K562 (cell line): ENCODE results near the gene UMAD1. TPM values are rescaled to one million over a fixed set of nuclear protein-coding genes. Genes with fewer than 3 reads are reported as not detected.

Experiments used
- ATAC-seq: fragments of 200-7000 bp; cut with Tn5 transposase; 3 replicates; pipeline ENCODE4 v1.9.1; 2020; ENCODE audit warnings: moderate library complexity
- BruUV-seq: library from RNA; stranded (reverse); fragments of 400-500 nt; replicated peaks from 2 replicates; lab custom pipeline; 2021; lab: Mats Ljungman, UMichigan
- CTCF ChIA-PET: fragments of 300-600 bp; formaldehyde crosslinking; extraction: SDS; loops from one replicate; lab custom pipeline; 2021; ENCODE audit warnings: low intra/inter-chr PET ratio; lab: Yijun Ruan, JAX
- POLR2A ChIA-PET: fragments of 300-600, 350-650 bp; sonication (Branson Sonifier 250); formaldehyde crosslinking; extraction: SDS; loops from one replicate; lab custom pipeline; 2021; ENCODE audit warnings: antibody characterized with exemption, inconsistent platforms; lab: Yijun Ruan, JAX
- DNase-seq, 4 experiments: peaks; one replicate each; pipeline versions ENCODE4 v3.0.0 to v3.0.0-alpha.2; 2011 to 2018; ENCODE audit warnings: low spot score in 3 of 4, mixed read lengths in 3 of 4; ENCODE audit errors: extremely low read depth in 1 of 4
- FAIRE-seq: peaks from 2 replicates; lab custom pipeline; 2011; peaks lifted over from hg19 to GRCh38; lab: Jason Lieb, UNC
- H2AFZ ChIP-seq: 2 replicates; pipeline ENCODE4 v1.6.0; 2011; ENCODE audit warnings: low read depth, low read length, control low read depth, inconsistent platforms
- H3K27ac ChIP-seq: fragments of 200-600 bp; 3 replicates; pipeline ENCODE4 v1.8.0; 2011; ENCODE audit warnings: low read depth, mild to moderate bottlenecking, control low read depth, inconsistent platforms, low read length, moderate library complexity, mixed read lengths; ENCODE audit errors: extremely low read depth
- H3K27me3 ChIP-seq, 2 experiments: fragments of 300-600 bp in 1 of 2; 2 replicates in 1 of 2; 3 replicates in 1 of 2; pipeline versions ENCODE4 v1.6.0 to v1.8.0; 2011; ENCODE audit warnings: inconsistent platforms in 2 of 2, low read length in 2 of 2, mild to moderate bottlenecking in 1 of 2, mixed read lengths in 1 of 2, moderate library complexity in 1 of 2; ENCODE audit not compliant: control insufficient read depth in 2 of 2, insufficient read depth in 2 of 2
- H3K36me3 ChIP-seq: fragments of 300-600 bp; 3 replicates; pipeline ENCODE4 v1.8.0; 2011; ENCODE audit warnings: mild to moderate bottlenecking, low read length, inconsistent platforms; ENCODE audit not compliant: control insufficient read depth, insufficient read depth
- H3K4me1 ChIP-seq, 2 experiments: fragments of 200-600 bp in 1 of 2; replicated peaks in 1 of 2; 2 replicates in 1 of 2; 3 replicates in 1 of 2; pipeline versions ENCODE4 v1.5.1 to v1.8.0; 2011; ENCODE audit warnings: inconsistent platforms in 2 of 2, low read length in 2 of 2, mild to moderate bottlenecking in 1 of 2, mixed read lengths in 1 of 2, moderate library complexity in 1 of 2; ENCODE audit not compliant: control insufficient read depth in 2 of 2, insufficient read depth in 2 of 2
- H3K4me2 ChIP-seq: 2 replicates; pipeline ENCODE4 v1.6.1; 2011; ENCODE audit warnings: low read length, control low read depth, inconsistent platforms, mixed read lengths; ENCODE audit not compliant: insufficient read depth
- H3K4me3 ChIP-seq: fragments of 200-600 bp; sonication (generic), shearing (Covaris generic); 2 replicates; pipeline ENCODE4 v1.5.1; 2016; ENCODE audit warnings: control low read depth, inconsistent platforms
- H3K79me2 ChIP-seq: fragments of 200-600 bp; 3 replicates; pipeline ENCODE4 v1.8.0; 2011; ENCODE audit warnings: low read length, inconsistent platforms; ENCODE audit not compliant: control insufficient read depth, insufficient read depth
- H3K9ac ChIP-seq, 2 experiments: 2 replicates each; pipeline versions ENCODE4 v1.6.0 to v1.6.1; 2011; ENCODE audit warnings: low read depth in 2 of 2, low read length in 2 of 2, control low read depth in 1 of 2, inconsistent platforms in 1 of 2, mild to moderate bottlenecking in 1 of 2, mixed read lengths in 1 of 2; ENCODE audit not compliant: insufficient read depth in 1 of 2
- H3K9me1 ChIP-seq: one replicate; pipeline ENCODE4 v1.6.0; 2011; ENCODE audit warnings: inconsistent platforms, mild to moderate bottlenecking, low read length, moderate library complexity; ENCODE audit not compliant: control insufficient read depth, insufficient read depth
- H3K9me3 ChIP-seq: replicated peaks from 2 replicates; pipeline ENCODE4 v1.5.1; 2011; ENCODE audit warnings: low read depth, low read length, inconsistent platforms; ENCODE audit not compliant: control insufficient read depth, insufficient read depth
- H4K20me1 ChIP-seq: replicated peaks from 2 replicates; pipeline ENCODE4 v1.6.1; 2011; ENCODE audit warnings: low read length, inconsistent platforms, mixed read lengths; ENCODE audit not compliant: control insufficient read depth, insufficient read depth
- ATF2 ChIP-seq: sonication (generic); formaldehyde crosslinking; IDR thresholded peaks from 2 replicates; pipeline ENCODE4 v1.8.1; 2022; ENCODE audit warnings: missing genetic modification reagents
- CBFA2T2 ChIP-seq: fragments of 450-650 bp; conservative IDR thresholded peaks from 2 replicates; pipeline ENCODE4 v1.6.1; 2017; ENCODE audit warnings: mild to moderate bottlenecking
- CEBPZ ChIP-seq: fragments of 150-350 bp; IDR thresholded peaks from 2 replicates; pipeline ENCODE4 v1.6.1; 2014; ENCODE audit warnings: low read depth, mild to moderate bottlenecking, low read length, borderline replicate concordance
- EHMT2 ChIP-seq: fragments of 450-650 bp; IDR thresholded peaks from 2 replicates; pipeline ENCODE4 v1.6.1; 2018; ENCODE audit warnings: antibody characterized with exemption
- ELF2 ChIP-seq: fragments of 250-450 bp; sonication (Bioruptor Pico); IDR thresholded peaks from 2 replicates; pipeline ENCODE4 v1.5.0; 2021; ENCODE audit warnings: mild to moderate bottlenecking
- GABPA ChIP-seq: fragments of 200-800 bp; sonication (Bioruptor generic); conservative IDR thresholded peaks from 2 replicates; pipeline ENCODE4 v1.6.1; 2016; ENCODE audit warnings: low read depth, missing genetic modification characterization, missing compliant biosample characterization
- GTF3C2 ChIP-seq: IDR thresholded peaks from 3 replicates; pipeline ENCODE4 v1.6.1; 2011; ENCODE audit warnings: borderline replicate concordance, mild to moderate bottlenecking, moderate library complexity; ENCODE audit not compliant: insufficient read length; ENCODE audit errors: extremely low read depth
- MLX ChIP-seq, 2 experiments: fragments of 450-650 bp in 1 of 2; sonication (generic) in 1 of 2; formaldehyde crosslinking; conservative IDR thresholded peaks; 2 replicates each; pipeline versions ENCODE4 v1.4.0 to v1.8.1; 2020 to 2022; ENCODE audit warnings: mild to moderate bottlenecking in 1 of 2, missing genetic modification reagents in 1 of 2
- NCOA6 ChIP-seq: fragments of 450-650 bp; IDR thresholded peaks from 2 replicates; pipeline ENCODE4 v1.6.1; 2017; ENCODE audit warnings: mild to moderate bottlenecking
- NR2F6 ChIP-seq: fragments of 450-650 bp; formaldehyde crosslinking; IDR thresholded peaks from 2 replicates; pipeline ENCODE4 v1.4.0; 2020; ENCODE audit warnings: mild to moderate bottlenecking
- SRSF7 ChIP-seq: fragments of 200-400 bp; formaldehyde crosslinking; optimal IDR thresholded peaks from 2 replicates; pipeline ENCODE3; 2017; ENCODE audit warnings: mild to moderate bottlenecking, low read depth, low read length
- U2AF2 ChIP-seq: fragments of 200-400 bp; formaldehyde crosslinking; optimal IDR thresholded peaks from 2 replicates; pipeline ENCODE3; 2017; ENCODE audit warnings: low read depth, mild to moderate bottlenecking, low read length
- ZNF764 ChIP-seq: fragments of 250-450 bp; sonication (Bioruptor Pico); IDR thresholded peaks from 2 replicates; pipeline ENCODE4 v1.4.0; 2020; ENCODE audit warnings: low read depth, mild to moderate bottlenecking, moderate library complexity
- WGBS: fragments of 100-300 bp; shearing (Covaris generic); methylation state at CpG from one replicate; pipeline ENCODE4 v1.1.6; 2016; ENCODE audit warnings: low coverage, mixed read lengths; ENCODE audit not compliant: insufficient coverage; ENCODE audit errors: missing lambda C conversion rate; 5-methylcytosine and 5-hydroxymethylcytosine counted together
- in situ Hi-C: fragments of 300-500 bp; cut with MboI; formaldehyde crosslinking; loops from 4 replicates; pipeline ENCODE4 v1.15.0; 2018; ENCODE audit warnings: inconsistent platforms, mixed read lengths
- intact Hi-C: fragments of 100-400 bp; cut with micrococcal nuclease; formaldehyde crosslinking; loops from 2 replicates; pipeline ENCODE4 v1.14.2; 2022
- polyA plus RNA-seq, 8 experiments: library from polyadenylated mRNA; depleted of rRNA in 4 of 8; stranded (reverse) in 5 of 8; unstranded in 3 of 8; fragments of >200 nt; fragmentation: Nextera tagmentation in 2 of 8; fragmentation: Illumina TruSeq in 1 of 8; extraction: Ambion mirVana in 2 of 8; extraction: Trizol in 1 of 8; gene quantifications; 2 replicates each; pipeline versions ENCODE4 v1.2.1 to v1.2.3, GENCODE V29; 2011 to 2014; ENCODE audit warnings: inconsistent platforms in 1 of 8, missing spikeins in 1 of 8
- total RNA-seq, 7 experiments: library from RNA; depleted of rRNA in 6 of 7; stranded (reverse); fragments of >200 nt in 6 of 7; fragmentation: Illumina TruSeq in 2 of 7; extraction: Trizol in 2 of 7; gene quantifications; 2 replicates each; pipeline versions ENCODE4 v1.2.1 to v1.2.3, GENCODE V29; 2011 to 2021; ENCODE audit warnings: low replicate concordance in 1 of 7

The UMAD1 gene
- total and polyA plus RNA-seq, 9 of the 15 experiments (the other 6 are each of a cell fraction or from before 2014, with no cell fraction given), result 9.0 to 26.7 (median 13.3) TPM

GRCh38 chr7:7883394-7883793 lies 242.8 kb downstream of the UMAD1 start (continued):
- TF ChIP-seq GTF3C2, result no peak
- TF ChIP-seq GABPA, result no peak

- no peaks in the 10 kb centered on the region for H4K20me1 ChIP-seq
- ChIA-PET CTCF (no interaction called here), POLR2A (interaction anchor here (0.8 kb wide), 1 partner anchor 85 kb away, joined by 3 read pairs; no protein-coding TSS in a partner anchor)
- H2AFZ ChIP-seq, result no peak overlapping the region
- no peaks in the 10 kb centered on the region for H3K4me1 ChIP-seq
- 16% methylated on average over 3 of the region's 3 CpGs for WGBS
- no peaks in the 10 kb centered on the region for H3K27me3 ChIP-seq
- no peak overlapping the region for H3K4me2 ChIP-seq
- no TSS peak for BruUV-seq
- ATAC-seq (no peak), DNase-seq (no peak), FAIRE-seq (peak; percentile 23)
- no peaks in the 10 kb centered on the region for H3K79me2 ChIP-seq
- H3K36me3 ChIP-seq, result no peaks in the 10 kb centered on the region
- no peak overlapping the region for H3K9ac ChIP-seq
- in situ Hi-C loops (no loop called here), intact Hi-C loops (no loop called here)
- no peak overlapping the region for H3K4me3 ChIP-seq
- no peaks in the 10 kb centered on the region for H3K9me3 ChIP-seq
- no peaks in the 10 kb centered on the region for H3K9me1 ChIP-seq
- H3K27ac ChIP-seq, result no peak overlapping the region
- TF ChIP-seq CEBPZ (no peak), EHMT2 (no peak), NR2F6 (CRISPR knock-in tag) (no peak), CBFA2T2 (no peak), NCOA6 (no peak), ELF2 (CRISPR knock-in tag) (no peak), ATF2 (no peak), SRSF7 (no peak), MLX (CRISPR knock-in tag; conservative IDR thresholded peaks at IDR 0.05) (no peak), U2AF2 (no peak), ZNF764 (CRISPR knock-in tag) (no peak)
Measured at GRCh38 chr7:7884855-7885254, 244.3 kb downstream of the UMAD1 start.
